Thyroid gland (tissue), 4 donors: ENCODE results near the gene RNGTT.

Experiments used
- CTCF ChIP-seq, 6 experiments: fragments of 200-600 bp in 3 of 6; fragments of 450-650 bp in 3 of 6; sonication (generic) in 3 of 6; IDR thresholded peaks; one replicate each; pipeline ENCODE4 v1.5.1; 2016 to 2019; ENCODE audit warnings: antibody characterized with exemption in 6 of 6, mild to moderate bottlenecking in 2 of 6, inconsistent platforms in 1 of 6, moderate library complexity in 1 of 6
- POLR2A ChIP-seq, 2 donors: fragments of 450-650 bp; IDR thresholded peaks; one replicate each; pipeline ENCODE4 v1.6.1; 2017; ENCODE audit warnings: antibody characterized with exemption in 2 of 2, mild to moderate bottlenecking in 2 of 2, moderate library complexity in 1 of 2

- TF ChIP-seq CTCF (IDR thresholded peaks at IDR 0.05) = no peak
- TF ChIP-seq POLR2A (IDR thresholded peaks at IDR 0.05) = no peak
Observed at GRCh38 chr6:88650979-88651378, 312.4 kb downstream of the RNGTT start.
